MV-4-11 (cell line): ENCODE data around the gene GNA14.
"Not testable (repeated sequence)": the region's sequence is repeated elsewhere in the genome, so short reads cannot be mapped to it uniquely, and the experiment has no call there.

ENCODE experiments used
- DNase-seq: peaks from one replicate; lab custom pipeline; 2025; lab: John Stamatoyannopoulos, UW

The GNA14 gene

GRCh38 chr9:77449240-77450084, 198.7 kb downstream of the GNA14 start:
- DNase-seq: no peak

- no peak for DNase-seq
Measured at GRCh38 chr9:77447646-77448045, 200.5 kb downstream of the GNA14 start.

- no peak for DNase-seq
Measured at GRCh38 chr9:77442436-77442835, 205.7 kb downstream of the GNA14 start.

GRCh38 chr9:77441124-77441523, 207.0 kb downstream of the GNA14 start:
- DNase-seq: not testable (repeated sequence)

GRCh38 chr9:77440057-77440456, 208.1 kb downstream of the GNA14 start:
- no peak for DNase-seq

- DNase-seq: no peak
Measured at GRCh38 chr9:77438653-77439052, 209.5 kb downstream of the GNA14 start.

GRCh38 chr9:77435688-77436087, 212.4 kb downstream of the GNA14 start:
- no peak for DNase-seq

GRCh38 chr9:77435277-77435676, 212.8 kb downstream of the GNA14 start:
- DNase-seq: no peak

GRCh38 chr9:77433675-77434445, 214.3 kb downstream of the GNA14 start:
- peak; percentile 40 for DNase-seq

GRCh38 chr9:77432053-77432452, 216.1 kb downstream of the GNA14 start:
- no peak for DNase-seq

GRCh38 chr9:77429928-77430327, 218.2 kb downstream of the GNA14 start:
- no peak for DNase-seq

GRCh38 chr9:77427256-77427927, 220.7 kb downstream of the GNA14 start:
- no peak for DNase-seq

GRCh38 chr9:77426712-77427111, 221.4 kb downstream of the GNA14 start:
- DNase-seq: no peak

GRCh38 chr9:77424993-77425392, 223.1 kb downstream of the GNA14 start:
- no peak for DNase-seq

GRCh38 chr9:77423841-77424240, 224.3 kb downstream of the GNA14 start:
- DNase-seq: no peak

GRCh38 chr9:77422969-77423368, 225.2 kb downstream of the GNA14 start:
- DNase-seq: no peak

GRCh38 chr9:77421506-77422265, 226.4 kb downstream of the GNA14 start:
- no peak for DNase-seq

GRCh38 chr9:77420641-77421040, 227.5 kb downstream of the GNA14 start:
- no peak for DNase-seq

- no peak for DNase-seq
Measured at GRCh38 chr9:77418226-77418625, 229.9 kb downstream of the GNA14 start.

- DNase-seq: peak; percentile 34
Measured at GRCh38 chr9:77417566-77417965, 230.6 kb downstream of the GNA14 start.

- not testable (repeated sequence) for DNase-seq
Measured at GRCh38 chr9:77408521-77408920, 239.6 kb downstream of the GNA14 start.

GRCh38 chr9:77403239-77403638, 244.9 kb downstream of the GNA14 start:
- no peak for DNase-seq
